Measurements from ENCODE around the gene BAIAP2. TPM values are rescaled to one million over a fixed set of nuclear protein-coding genes. Genes with fewer than 3 reads are reported as not detected.

BAIAP2 gene
- total and polyA plus RNA-seq, 2 experiments from 2014 or later, result 27.1 to 49.7 TPM

DNA sequence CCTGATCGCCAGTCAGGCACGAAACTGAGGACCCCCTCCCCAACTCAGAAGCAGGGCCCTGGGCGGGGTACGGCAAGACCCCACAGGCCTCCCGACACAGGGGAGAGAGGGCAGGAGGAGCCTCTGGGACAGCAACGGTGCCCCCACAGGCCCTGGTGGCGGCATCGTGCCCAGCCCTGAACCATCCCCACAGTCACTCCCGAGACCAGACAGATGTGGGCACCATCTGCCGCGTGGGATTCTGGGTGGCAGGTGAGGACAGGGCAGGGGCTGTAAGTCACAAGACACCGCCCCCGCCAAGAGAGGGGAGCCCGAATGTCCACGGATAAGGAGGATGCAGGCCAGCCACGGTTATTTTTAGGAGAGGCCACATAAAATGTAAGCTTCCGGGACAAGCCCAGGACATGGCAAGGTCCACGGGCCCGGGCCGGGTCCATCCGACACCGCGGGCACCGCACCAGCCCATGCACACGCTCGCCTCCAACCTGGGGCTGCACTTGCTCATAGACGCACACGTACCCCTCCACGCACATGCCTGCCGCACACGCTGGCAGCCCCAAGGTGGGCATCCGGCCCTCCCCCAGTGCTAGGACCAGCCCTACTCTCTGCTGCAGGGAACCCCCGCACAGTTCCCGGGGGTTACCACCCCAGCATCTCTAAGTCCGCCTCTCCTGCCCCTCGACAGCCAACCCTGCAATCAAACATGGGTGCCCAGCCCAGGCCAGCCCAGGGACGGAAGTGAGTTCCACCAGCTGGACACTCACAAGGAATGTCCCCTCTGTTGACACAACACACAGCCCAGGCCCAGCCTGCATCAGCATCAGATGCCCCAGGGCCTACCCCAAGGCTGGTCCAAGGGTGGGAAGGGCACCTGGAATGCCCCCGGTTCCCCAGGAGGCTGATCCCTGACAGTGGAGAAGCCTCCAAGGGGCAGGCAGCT is 122.2 kb downstream of the BAIAP2 start:
- Histone ChIP-seq H3K4me2 (no peak overlapping the region), H4K20me1 (ENCODE audit: insufficient read depth, poor library complexity, severe bottlenecking) (no peaks in the 10 kb centered on the region), H3K9me3 (ENCODE audit: low read depth) (no peaks in the 10 kb centered on the region), H3K79me2 (no peaks in the 10 kb centered on the region), H3K27me3 (no peaks in the 10 kb centered on the region), H2AFZ (no peak overlapping the region), H3K4me3 (no peak overlapping the region), H3K36me3 (replicated peaks; ENCODE audit: insufficient read depth, low read depth) (no peaks in the 10 kb centered on the region), H3K27ac (no peak overlapping the region), H3K4me1 (ENCODE audit: insufficient read depth) (no peaks in the 10 kb centered on the region), H3K9me2 (replicated peaks; ENCODE audit: insufficient read depth) (no peaks in the 10 kb centered on the region)
- WGBS (ENCODE audit: low lambda C conversion rate, missing lambda C conversion rate), result 96% methylated on average over 38 of the region's 38 CpGs
- DNase-seq (ENCODE audit: low spot score), result no peak
- no peak for TF ChIP-seq EZH2phosphoT487 (IDR thresholded peaks at IDR 0.05; ENCODE audit: low read depth, severe bottlenecking, unreplicated experiment)
- no peak for TF ChIP-seq EZH2 (IDR thresholded peaks at IDR 0.05; ENCODE audit: borderline replicate concordance)
- TF ChIP-seq, protein P1, sequence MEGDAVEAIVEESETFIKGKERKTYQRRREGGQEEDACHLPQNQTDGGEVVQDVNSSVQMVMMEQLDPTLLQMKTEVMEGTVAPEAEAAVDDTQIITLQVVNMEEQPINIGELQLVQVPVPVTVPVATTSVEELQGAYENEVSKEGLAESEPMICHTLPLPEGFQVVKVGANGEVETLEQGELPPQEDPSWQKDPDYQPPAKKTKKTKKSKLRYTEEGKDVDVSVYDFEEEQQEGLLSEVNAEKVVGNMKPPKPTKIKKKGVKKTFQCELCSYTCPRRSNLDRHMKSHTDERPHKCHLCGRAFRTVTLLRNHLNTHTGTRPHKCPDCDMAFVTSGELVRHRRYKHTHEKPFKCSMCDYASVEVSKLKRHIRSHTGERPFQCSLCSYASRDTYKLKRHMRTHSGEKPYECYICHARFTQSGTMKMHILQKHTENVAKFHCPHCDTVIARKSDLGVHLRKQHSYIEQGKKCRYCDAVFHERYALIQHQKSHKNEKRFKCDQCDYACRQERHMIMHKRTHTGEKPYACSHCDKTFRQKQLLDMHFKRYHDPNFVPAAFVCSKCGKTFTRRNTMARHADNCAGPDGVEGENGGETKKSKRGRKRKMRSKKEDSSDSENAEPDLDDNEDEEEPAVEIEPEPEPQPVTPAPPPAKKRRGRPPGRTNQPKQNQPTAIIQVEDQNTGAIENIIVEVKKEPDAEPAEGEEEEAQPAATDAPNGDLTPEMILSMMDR (IDR thresholded peaks at IDR 0.05; ENCODE audit: poor library complexity), result no peak

- WGBS (ENCODE audit: low lambda C conversion rate, missing lambda C conversion rate), result 91% methylated on average over 33 of the region's 39 CpGs
- Histone ChIP-seq H3K27me3 (no peaks in the 10 kb centered on the region), H3K9me3 (ENCODE audit: low read depth) (no peaks in the 10 kb centered on the region), H3K9me2 (replicated peaks; ENCODE audit: insufficient read depth) (no peaks in the 10 kb centered on the region), H3K27ac (no peak overlapping the region), H2AFZ (no peak overlapping the region), H3K4me2 (no peak overlapping the region), H3K4me3 (no peak overlapping the region), H3K36me3 (replicated peaks; ENCODE audit: insufficient read depth, low read depth) (no peaks in the 10 kb centered on the region), H3K79me2 (no peaks in the 10 kb centered on the region), H4K20me1 (ENCODE audit: insufficient read depth, poor library complexity, severe bottlenecking) (no peaks in the 10 kb centered on the region), H3K4me1 (ENCODE audit: insufficient read depth) (no peaks in the 10 kb centered on the region)
- TF ChIP-seq, protein P1 (IDR thresholded peaks at IDR 0.05; ENCODE audit: poor library complexity), result no peak
- TF ChIP-seq EZH2phosphoT487 (IDR thresholded peaks at IDR 0.05; ENCODE audit: low read depth, severe bottlenecking, unreplicated experiment), result no peak
- TF ChIP-seq EZH2 (IDR thresholded peaks at IDR 0.05; ENCODE audit: borderline replicate concordance), result no peak
- DNase-seq (ENCODE audit: low spot score), result no peak
Measured at GRCh38 chr17:81157848-81158687, 123.1 kb downstream of the BAIAP2 start.

- Histone ChIP-seq H3K27me3 (no peaks in the 10 kb centered on the region), H3K4me1 (ENCODE audit: insufficient read depth) (no peaks in the 10 kb centered on the region), H3K9me2 (replicated peaks; ENCODE audit: insufficient read depth) (no peaks in the 10 kb centered on the region), H3K9me3 (ENCODE audit: low read depth) (no peaks in the 10 kb centered on the region), H2AFZ (no peak overlapping the region), H3K36me3 (replicated peaks; ENCODE audit: insufficient read depth, low read depth) (no peaks in the 10 kb centered on the region), H3K27ac (no peak overlapping the region), H3K4me2 (no peak overlapping the region), H4K20me1 (ENCODE audit: insufficient read depth, poor library complexity, severe bottlenecking) (no peaks in the 10 kb centered on the region), H3K79me2 (no peaks in the 10 kb centered on the region), H3K4me3 (no peak overlapping the region)
- TF ChIP-seq, protein P1 (IDR thresholded peaks at IDR 0.05; ENCODE audit: poor library complexity), result no peak
- TF ChIP-seq EZH2phosphoT487 (IDR thresholded peaks at IDR 0.05; ENCODE audit: low read depth, severe bottlenecking, unreplicated experiment) (no peak), EZH2 (IDR thresholded peaks at IDR 0.05; ENCODE audit: borderline replicate concordance) (no peak)
- 96% methylated on average over 37 of the region's 43 CpGs for WGBS (ENCODE audit: low lambda C conversion rate, missing lambda C conversion rate)
- DNase-seq (ENCODE audit: low spot score), result no peak
Measured at GRCh38 chr17:81158688-81159590, 124.0 kb downstream of the BAIAP2 start.

Measured in hepatocyte (in vitro differentiated cells).